RWPE2 (cell line): ENCODE measurements around the gene SENP1.

Experiments
- ATAC-seq: fragments of 200-7000 bp; cut with Tn5 transposase; 3 replicates; pipeline ENCODE4 v1.9.1; 2021; ENCODE audit warnings: low read depth
- DNase-seq: peaks from one replicate; pipeline ENCODE4 v3.0.0-alpha.2; 2020; ENCODE audit warnings: low spot score
- H3K27ac ChIP-seq: fragments of 450-650 bp; 2 replicates; pipeline ENCODE4 v1.5.1; 2017; ENCODE audit warnings: mild to moderate bottlenecking; ENCODE audit not compliant: poor library complexity, severe bottlenecking
- H3K27me3 ChIP-seq: fragments of 250-450 bp; sonication (Bioruptor Pico); 2 replicates; pipeline ENCODE4 v1.5.1; 2021; ENCODE audit warnings: mild to moderate bottlenecking, moderate library complexity; ENCODE audit not compliant: insufficient read depth, poor library complexity, severe bottlenecking
- H3K36me3 ChIP-seq: fragments of 250-450 bp; sonication (Bioruptor Pico); 2 replicates; pipeline ENCODE4 v1.5.1; 2020; ENCODE audit warnings: low read depth, mild to moderate bottlenecking, moderate library complexity
- H3K4me1 ChIP-seq: fragments of 250-450 bp; sonication (Bioruptor Pico); 2 replicates; pipeline ENCODE4 v1.5.1; 2021; ENCODE audit warnings: mild to moderate bottlenecking, moderate library complexity; ENCODE audit not compliant: insufficient read depth, poor library complexity, severe bottlenecking
- H3K4me3 ChIP-seq: fragments of 250-450 bp; sonication (Bioruptor Pico); 2 replicates; pipeline ENCODE4 v1.5.1; 2021; ENCODE audit warnings: mild to moderate bottlenecking, moderate library complexity; ENCODE audit not compliant: severe bottlenecking
- H3K9me3 ChIP-seq: fragments of 250-450 bp; sonication (Bioruptor Pico); 2 replicates; pipeline ENCODE4 v1.5.1; 2021; ENCODE audit warnings: mild to moderate bottlenecking, moderate library complexity; ENCODE audit not compliant: severe bottlenecking
- CTCF ChIP-seq: fragments of 450-650 bp; IDR thresholded peaks from one replicate; pipeline ENCODE4 v1.5.1; 2017; ENCODE audit warnings: mild to moderate bottlenecking, moderate library complexity; ENCODE audit not compliant: poor library complexity, severe bottlenecking

SENP1 gene

DNA sequence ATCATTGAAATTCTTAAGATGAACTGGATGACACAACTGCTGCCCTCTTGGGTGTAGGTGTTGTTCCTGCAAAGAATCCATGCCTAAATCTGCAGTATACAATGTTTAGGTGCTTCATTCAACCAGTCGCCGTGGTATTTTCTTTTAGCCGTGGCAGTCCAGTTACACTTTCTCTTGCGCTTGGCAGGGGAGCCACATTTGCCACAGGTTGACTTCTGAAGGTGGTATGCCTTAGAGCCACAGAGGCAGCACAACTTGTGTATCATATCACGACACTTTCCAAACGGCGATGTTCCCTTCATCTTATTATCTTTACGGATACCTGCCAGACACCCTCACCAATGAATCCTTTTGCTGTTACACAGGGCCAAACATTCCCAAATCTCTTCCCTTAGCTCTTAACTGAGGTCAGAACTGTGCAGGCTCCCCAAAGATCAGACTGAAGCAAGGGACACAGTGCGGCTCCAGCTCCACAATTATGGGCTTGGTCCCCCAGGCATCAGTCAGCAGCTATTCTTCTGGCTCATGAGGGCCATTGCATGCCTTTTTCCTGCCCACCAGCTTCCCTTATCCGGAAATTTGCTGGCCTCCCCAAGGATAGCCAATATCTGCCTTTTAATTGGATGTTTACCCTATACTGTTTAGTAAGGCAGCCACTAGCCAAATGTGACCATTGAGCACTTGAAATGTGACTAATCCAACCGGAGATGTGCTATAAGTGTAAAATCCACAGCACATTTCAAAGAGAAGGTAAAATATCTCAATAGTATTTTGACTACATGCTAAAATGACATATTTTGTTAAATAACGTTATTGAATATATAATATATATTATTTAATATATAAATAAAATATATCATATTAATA lies 50.7 kb downstream of the SENP1 start:
- H3K4me1 ChIP-seq = no peaks in the 10 kb centered on the region
- TF ChIP-seq CTCF = no peak
- H3K9me3 ChIP-seq = peaks cover 2% of the 10 kb centered on the region
- ATAC-seq = no peak
- no peak for DNase-seq
- no peaks in the 10 kb centered on the region for H3K27me3 ChIP-seq
- H3K27ac ChIP-seq = no peak overlapping the region
- H3K4me3 ChIP-seq = no peak overlapping the region
- peaks cover 17% of the 10 kb centered on the region for H3K36me3 ChIP-seq

- Histone ChIP-seq H3K4me3 (no peak overlapping the region), H3K9me3 (peaks cover 2% of the 10 kb centered on the region), H3K27ac (no peak overlapping the region), H3K27me3 (no peaks in the 10 kb centered on the region), H3K4me1 (no peaks in the 10 kb centered on the region), H3K36me3 (peaks cover 15% of the 10 kb centered on the region)
- TF ChIP-seq CTCF = no peak
- DNase-seq = no peak
- ATAC-seq = no peak
These were observed 52.0 kb downstream of the SENP1 start for GRCh38 chr12:48053883-48054282.

DNA sequence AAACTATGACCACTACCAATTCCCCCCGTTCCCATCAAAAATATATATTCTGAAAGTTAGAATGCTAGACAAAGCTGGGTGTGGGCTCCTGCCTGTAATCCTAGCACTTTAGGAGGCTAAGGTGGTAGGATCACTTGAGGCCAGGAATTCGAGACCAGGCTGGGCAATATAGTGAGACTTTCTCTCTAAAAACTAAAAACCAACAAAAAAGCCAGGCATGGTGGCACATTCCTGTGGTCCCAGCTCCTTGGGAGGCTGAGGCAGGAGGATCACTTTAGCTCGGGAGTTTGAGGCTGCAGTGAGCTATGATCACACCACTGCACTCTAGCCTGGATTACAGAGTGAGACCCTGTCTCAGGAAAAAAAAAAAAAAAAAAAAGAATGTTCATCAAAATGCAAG lies 52.8 kb downstream of the SENP1 start:
- ATAC-seq (no peak), DNase-seq (no peak)
- no peak for TF ChIP-seq CTCF
- H3K4me1 ChIP-seq = no peaks in the 10 kb centered on the region
- no peak overlapping the region for H3K27ac ChIP-seq
- H3K4me3 ChIP-seq = no peak overlapping the region
- H3K27me3 ChIP-seq = no peaks in the 10 kb centered on the region
- peaks cover 19% of the 10 kb centered on the region for H3K36me3 ChIP-seq
- H3K9me3 ChIP-seq = no peaks in the 10 kb centered on the region

- no peaks in the 10 kb centered on the region for H3K27me3 ChIP-seq
- no peaks in the 10 kb centered on the region for H3K4me1 ChIP-seq
- DNase-seq (no peak), ATAC-seq (no peak)
- no peak for TF ChIP-seq CTCF
- H3K27ac ChIP-seq = no peak overlapping the region
- peaks cover 33% of the 10 kb centered on the region for H3K36me3 ChIP-seq
- H3K4me3 ChIP-seq = no peak overlapping the region
- H3K9me3 ChIP-seq = no peaks in the 10 kb centered on the region
These were observed 54.2 kb downstream of the SENP1 start for GRCh38 chr12:48051681-48052080.

DNA sequence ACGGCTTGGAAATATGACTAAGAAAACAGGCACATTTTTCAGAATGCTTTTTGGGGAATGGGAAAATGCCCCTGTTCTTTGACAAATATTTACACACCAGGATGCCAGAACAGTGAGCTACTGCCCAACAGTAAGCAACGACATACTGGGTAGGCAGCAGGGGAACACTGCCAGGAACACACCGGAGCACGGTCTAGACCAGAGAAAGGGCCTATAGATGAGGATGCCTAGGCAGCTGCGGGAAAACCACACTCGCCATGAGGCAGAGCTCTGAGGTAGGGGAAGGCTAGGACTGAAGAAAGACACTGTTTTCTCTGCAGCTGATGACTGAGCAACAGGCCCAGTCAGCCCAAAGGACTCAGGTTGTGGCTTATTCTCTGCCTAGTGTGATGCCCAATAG lies 55.7 kb downstream of the SENP1 start:
- Histone ChIP-seq H3K4me3 (no peak overlapping the region), H3K9me3 (no peaks in the 10 kb centered on the region), H3K4me1 (no peaks in the 10 kb centered on the region), H3K27ac (no peak overlapping the region), H3K27me3 (no peaks in the 10 kb centered on the region), H3K36me3 (peaks cover 48% of the 10 kb centered on the region)
- TF ChIP-seq CTCF = no peak
- DNase-seq = no peak
- ATAC-seq = no peak
